CD4-positive, alpha-beta T cell treated with Interleukin-21 for 1 hour (primary cell): Measurements from ENCODE around the gene ABCA2.
A peak's percentile ranks its signal among the peaks of the same experiment; 100 is the strongest.
"Not testable (repeated sequence)": the region's sequence is repeated elsewhere in the genome, so short reads cannot be mapped to it uniquely, and the experiment has no call there.

Experiments
- DNase-seq: peaks from one replicate; pipeline ENCODE4 v3.0.0-alpha.2; 2020

Gene ABCA2

GRCh38 chr9:137064027-137064879 is 36.2 kb upstream of the ABCA2 start:
- DNase-seq: peak; percentile 58

DNA sequence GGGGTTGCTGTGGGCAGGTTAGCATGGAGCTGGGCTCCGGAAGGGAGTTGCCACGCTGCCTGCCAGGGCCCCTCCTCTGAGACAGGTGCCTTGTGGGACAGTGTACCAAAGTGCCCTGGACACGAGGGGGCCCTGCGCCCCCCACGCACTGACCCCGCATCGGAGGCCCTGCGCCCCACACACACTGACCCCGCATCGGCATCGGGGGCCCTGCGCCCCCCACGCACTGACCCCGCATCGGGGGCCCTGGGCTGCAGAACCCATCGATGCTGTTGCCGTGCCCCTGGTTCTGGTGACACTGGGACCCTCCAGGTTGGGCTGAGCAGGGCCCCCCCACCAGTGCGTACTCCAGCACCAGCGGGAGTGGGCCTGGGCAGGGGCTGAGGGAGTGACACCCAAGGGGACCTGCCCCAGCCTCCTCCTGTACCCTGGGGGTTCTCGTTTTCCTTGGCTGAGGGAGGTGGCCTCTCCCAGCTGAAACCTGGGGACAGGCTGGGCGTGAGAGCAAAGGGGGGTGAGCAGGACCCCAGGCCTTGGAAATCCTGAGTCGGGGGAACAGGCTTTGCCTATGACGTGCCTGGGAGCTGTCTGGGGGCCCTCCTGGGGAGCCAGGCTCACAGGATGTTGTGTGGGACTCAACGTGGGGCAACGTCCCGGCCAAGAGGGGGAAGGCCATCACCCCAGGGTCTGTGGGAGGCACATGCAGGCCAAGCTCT is 35.4 kb upstream of the ABCA2 start:
- DNase-seq: no peak

GRCh38 chr9:137062798-137063197 is 34.8 kb upstream of the ABCA2 start:
- not testable (repeated sequence) for DNase-seq

- DNase-seq: no peak
Measured at GRCh38 chr9:137062384-137062783, 34.3 kb upstream of the ABCA2 start.

DNA sequence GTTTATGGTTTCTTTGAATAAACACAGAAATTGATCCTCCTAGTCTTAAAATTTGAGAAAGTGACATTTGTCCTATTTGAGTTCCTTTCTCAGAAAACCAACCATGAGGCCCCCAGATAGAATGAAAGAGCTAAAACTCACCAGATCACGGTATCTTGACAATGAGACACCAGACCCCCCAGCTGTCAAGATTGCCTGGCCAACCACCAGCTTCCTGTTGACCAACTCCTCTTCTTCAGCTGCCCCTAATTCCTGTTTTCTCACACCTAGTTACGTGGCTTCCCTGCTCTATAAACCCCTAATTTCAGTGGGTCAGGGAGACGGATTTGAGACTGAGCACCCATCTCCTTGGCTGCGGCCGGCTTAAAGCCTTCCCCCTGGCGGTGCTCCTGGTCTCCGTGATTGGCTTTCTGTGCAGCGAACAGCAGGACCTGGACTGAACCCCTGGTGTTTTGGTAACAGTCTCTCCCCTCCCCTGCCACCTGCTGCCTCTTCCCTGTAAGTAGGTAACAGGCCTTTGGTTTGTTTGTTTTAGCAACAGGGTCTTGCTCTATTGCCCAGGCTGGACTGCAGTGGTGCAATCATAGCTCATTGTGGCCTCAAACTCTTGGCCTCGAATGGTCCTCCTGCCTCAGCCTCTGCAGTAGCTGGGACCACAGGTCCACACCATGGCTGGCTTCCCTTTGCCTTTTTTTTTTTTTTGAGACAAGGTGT is 30.6 kb upstream of the ABCA2 start:
- DNase-seq: no peak

DNA sequence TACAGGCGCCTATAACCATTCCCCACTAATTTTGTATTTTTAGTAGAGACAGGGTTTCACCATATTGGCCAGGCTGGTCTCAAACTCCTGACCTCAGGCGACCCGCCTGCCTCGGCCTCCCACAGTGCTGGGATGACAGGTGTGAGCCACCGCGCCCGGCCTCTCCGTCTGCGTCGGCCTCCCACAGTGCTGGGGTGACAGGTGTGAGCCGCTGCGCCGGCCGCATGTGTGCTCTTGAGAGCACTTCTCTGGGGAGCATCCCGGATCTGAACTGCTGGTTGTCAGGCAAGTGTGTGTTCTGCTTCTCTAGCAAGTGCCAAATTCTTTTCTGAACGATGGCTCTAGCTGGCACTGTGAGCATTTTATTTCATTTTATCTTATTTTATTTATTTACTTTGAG is 29.5 kb upstream of the ABCA2 start:
- no peak for DNase-seq

DNA sequence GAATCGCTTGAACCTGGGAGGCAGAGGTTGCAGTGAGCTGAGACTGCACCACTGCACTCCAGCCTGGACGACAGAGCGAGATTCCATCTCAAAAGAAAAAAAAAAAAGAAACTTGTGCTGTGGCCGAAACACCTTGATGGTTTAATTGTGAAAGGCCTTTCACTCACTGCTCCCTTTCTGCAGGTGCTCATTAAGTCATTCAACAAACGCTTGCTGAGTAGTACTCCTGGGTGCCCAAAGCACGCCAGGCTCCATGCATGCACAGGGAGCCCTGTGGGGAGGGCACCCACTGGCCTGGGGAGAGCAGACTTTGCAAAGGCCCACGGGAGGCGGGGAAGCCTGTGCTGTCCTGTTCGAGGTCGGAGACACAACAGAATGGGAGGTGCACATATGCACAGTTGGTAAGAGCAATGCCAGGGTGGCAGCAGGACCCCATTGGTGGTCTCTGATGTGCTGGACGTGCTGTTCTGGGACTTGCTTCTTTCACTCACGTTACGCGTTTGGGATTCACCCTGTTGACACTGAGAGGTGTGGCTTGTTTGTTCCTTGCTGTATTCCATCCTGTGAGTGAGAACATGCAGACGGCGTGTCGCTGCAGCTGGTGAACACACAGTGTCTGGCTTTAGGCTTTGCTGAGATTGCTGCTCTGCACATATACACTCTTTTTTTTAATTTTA is 28.8 kb upstream of the ABCA2 start:
- DNase-seq: no peak

DNA sequence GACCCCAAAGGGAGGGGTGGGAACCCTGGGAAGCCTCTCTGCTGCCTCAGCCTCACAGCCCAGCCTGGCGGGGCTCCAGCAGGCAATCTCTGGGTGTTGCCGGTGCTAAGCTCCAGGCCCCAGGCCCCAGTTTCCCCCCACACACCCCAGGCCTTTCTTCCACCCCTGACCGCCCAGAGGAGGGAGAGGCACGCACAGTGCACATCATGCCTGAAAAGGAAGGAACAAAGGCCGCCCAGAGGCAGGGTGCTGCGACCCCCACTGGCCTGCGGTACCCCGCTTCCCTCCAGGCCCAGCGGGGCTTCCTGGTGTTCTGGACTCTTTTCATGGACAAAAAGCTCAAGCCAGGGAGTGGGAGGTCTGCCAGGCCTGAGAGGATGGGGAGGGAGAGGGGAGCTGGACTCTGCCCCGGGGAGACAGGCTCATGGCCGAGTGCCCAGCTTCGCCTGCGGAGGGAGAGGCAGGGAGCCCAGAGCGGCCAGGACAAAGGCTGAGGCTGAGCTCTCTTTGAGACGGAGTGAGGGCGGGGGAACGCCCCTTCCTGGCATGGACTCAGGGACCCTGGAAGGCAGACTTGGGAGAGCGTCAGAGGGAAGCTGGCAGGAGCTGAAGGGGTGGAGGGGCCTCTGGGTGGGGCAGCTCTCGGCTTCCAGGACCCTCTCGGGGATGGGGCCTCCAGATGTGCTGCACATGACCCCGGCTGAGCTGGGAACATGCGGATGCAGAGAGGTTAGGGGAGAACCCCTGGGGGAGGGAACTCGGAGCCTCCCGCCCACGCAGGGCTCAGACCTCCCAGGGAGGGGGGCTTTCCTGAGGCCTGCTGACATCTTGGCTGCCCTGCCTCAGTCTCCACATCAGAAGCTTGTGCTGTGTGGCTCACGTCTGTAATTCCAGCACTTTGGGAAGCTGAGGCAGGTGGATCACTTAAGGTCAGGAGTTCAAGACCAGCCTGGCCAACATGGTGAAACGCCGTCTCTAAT is 27.6 kb upstream of the ABCA2 start:
- no peak for DNase-seq

DNA sequence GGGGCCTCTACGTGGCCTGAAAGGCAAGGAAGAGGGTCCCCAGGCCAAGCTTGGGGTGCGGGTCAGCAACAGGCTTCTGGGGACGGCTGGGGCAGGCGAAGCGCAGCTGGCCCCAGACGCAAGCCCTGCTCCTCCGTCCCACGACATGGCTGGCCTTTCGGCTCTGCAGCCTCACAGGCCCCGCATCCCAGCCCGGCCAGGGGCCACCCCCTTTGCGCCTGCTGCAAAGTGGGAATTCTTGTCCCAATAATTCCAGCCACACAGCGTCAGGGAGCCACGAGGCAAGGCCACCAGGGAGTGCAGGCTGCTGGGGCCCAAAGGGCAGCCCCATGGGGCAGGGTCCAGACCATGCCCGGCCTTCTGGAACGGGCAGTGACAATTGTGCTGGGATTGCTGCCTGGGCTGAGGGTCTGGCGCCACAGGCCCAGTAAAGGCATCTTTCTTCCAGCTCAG is 26.9 kb upstream of the ABCA2 start:
- no peak for DNase-seq

DNA sequence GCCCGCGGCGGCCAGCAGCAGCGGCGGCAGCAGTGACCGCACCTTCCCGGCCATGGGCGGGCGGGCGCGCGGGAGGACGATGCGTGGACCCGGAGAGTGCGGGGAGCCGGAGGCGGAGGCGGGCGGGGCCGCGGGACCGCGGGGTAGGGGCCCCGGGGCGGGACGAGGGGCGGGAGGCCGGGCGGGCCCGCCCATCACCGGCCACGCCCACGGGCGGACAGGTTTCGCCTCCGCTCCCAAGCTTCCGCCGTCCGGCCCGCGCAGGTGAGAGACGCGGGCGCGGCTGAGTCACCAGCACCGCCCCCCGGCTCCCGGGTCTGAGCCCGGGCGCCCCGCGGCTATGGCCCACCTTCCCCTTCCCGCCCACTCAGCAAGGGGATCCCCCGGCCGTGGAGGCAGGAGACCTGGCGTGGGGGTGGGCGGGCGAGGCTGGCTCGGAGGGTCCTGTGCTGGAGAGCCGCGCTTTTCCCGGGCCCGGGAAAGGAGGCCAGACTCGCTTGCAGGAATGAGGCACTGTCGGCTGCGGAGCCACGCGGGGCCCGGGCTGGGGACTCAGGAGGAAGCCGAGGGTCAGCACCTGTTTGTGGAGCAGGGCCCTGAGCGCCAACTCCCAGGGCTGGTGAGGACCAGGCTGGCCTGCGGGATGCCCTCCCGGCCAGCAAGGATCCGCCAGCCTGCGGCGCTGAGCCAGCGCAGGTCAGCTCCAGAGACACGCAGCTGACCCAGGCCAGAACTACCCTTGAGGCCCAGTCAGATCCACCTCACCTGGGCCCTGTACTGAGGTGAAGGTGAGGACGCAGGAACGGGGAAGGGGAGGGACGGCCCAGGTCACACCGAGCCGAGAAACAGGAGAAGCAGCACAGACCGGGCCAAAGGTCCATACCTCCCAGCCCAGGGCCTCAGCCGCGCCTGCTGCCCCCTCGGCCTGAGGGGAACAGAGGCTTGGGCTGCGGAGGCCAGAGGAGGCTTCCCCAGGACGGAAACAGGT is 26.2 kb upstream of the ABCA2 start, which contains the start of gene ENTPD2:
Gene ENTPD2, minus strand, starts transcription at position 118 of the 988 bp plus-strand sequence. Its CDS starts 64 bp downstream, at position 54.
- peak; percentile 50 for DNase-seq

- DNase-seq: no peak
Measured at GRCh38 chr9:137052998-137053943, 25.2 kb upstream of the ABCA2 start.

GRCh38 chr9:137052293-137052692 is 24.3 kb upstream of the ABCA2 start:
- DNase-seq: no peak

DNA sequence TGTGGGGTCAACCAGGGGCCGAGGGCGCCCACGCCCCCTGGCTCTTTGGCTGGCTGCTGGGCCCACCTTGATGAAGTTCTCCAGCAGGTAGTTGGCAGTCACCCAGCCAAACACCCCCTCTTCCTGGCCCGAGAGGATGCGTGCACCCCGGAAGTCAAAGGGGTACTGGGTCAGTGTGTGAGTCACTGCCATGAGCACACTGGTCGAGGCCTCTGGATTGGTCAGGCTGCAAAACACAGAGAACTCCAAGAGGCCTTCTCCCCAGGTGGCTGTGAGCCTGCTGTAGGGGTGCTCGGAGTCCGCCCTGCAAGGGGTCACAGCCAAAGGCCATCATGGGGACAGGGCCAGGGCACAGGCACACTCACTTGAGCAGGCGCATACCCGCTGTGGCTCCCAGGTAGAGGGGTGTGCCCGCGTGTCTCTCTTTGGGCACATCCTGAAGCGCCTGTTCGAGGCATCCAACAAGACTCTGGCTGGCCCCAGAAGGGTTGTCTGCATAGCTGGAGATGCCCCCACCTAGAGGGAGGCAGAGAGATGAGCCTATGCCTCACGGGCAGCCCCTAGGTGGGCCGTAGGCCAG is 23.2 kb upstream of the ABCA2 start:
- no peak for DNase-seq

DNA sequence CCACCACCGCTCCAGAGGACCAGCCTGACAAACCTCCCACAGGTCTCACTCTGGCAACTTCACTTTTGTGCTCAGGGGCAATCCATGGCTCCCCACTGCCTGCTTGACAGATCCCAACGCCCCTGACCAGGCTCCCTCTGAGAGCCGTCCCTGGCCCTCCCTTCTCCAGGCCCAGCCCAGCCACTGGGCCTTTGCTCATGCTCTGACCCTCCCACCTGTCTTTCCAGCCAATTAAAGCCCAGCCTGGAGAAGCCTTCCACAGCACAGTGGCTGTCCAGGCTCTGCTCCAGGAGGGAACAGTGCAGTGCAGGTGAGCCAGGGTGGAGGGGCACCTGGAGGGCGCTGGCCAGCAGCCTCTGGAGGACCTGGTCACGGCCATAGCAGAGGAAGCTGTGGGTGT is 22.5 kb upstream of the ABCA2 start:
- DNase-seq: no peak

GRCh38 chr9:137049544-137050449 is 21.8 kb upstream of the ABCA2 start:
- DNase-seq: peak; percentile 60

GRCh38 chr9:137048655-137049543 is 20.9 kb upstream of the ABCA2 start:
- DNase-seq: no peak
